Effector memory CD8-positive, alpha-beta T cell (primary cell): ENCODE measurements around the gene STIM1.
A peak's percentile ranks its signal among the peaks of the same experiment; 100 is the strongest.

Source experiments
- ATAC-seq: fragments of 150-1000 bp; cut with Tn5 transposase; replicated peaks from 2 replicates; pipeline ENCODE4 v1.10.0; 2021; ENCODE audit warnings: mild to moderate bottlenecking, moderate library complexity
- DNase-seq, 3 experiments: peaks; one replicate each; pipeline ENCODE4 v3.0.0; 2021
- H3K27ac Mint-ChIP-seq, 2 donors: one replicate each; pipeline ENCODE4 v1.8.0; 2022; ENCODE audit warnings: mild to moderate bottlenecking in 2 of 2, mixed read lengths in 2 of 2, moderate library complexity in 2 of 2
- H3K27me3 Mint-ChIP-seq, 2 donors: one replicate each; pipeline ENCODE4 v1.8.0; 2022; ENCODE audit warnings: mixed read lengths in 2 of 2
- H3K36me3 Mint-ChIP-seq: one replicate; pipeline ENCODE4 v1.8.0; 2022; ENCODE audit warnings: mild to moderate bottlenecking, moderate library complexity, mixed read lengths; ENCODE audit not compliant: insufficient read depth
- H3K4me1 Mint-ChIP-seq, 2 donors: one replicate each; pipeline ENCODE4 v1.8.0; 2022; ENCODE audit warnings: low read depth in 2 of 2, mixed read lengths in 2 of 2
- H3K4me3 Mint-ChIP-seq, 2 donors: one replicate each; pipeline ENCODE4 v1.8.0; 2022; ENCODE audit warnings: mild to moderate bottlenecking in 2 of 2, mixed read lengths in 2 of 2, moderate library complexity in 2 of 2
- H3K9me3 Mint-ChIP-seq, 2 donors: one replicate each; pipeline ENCODE4 v1.8.0; 2022; ENCODE audit warnings: mixed read lengths in 2 of 2

Gene STIM1

GRCh38 chr11:3823303-3823702 lies 32.2 kb upstream of the STIM1 start:
- ATAC-seq (no peak), DNase-seq (no peak)
- no peaks in the 10 kb centered on the region for H3K9me3 Mint-ChIP-seq
- no peak overlapping the region for H3K4me3 Mint-ChIP-seq
- peaks cover 23% of the 10 kb centered on the region for H3K36me3 Mint-ChIP-seq
- H3K27ac Mint-ChIP-seq: peak overlapping the region; percentile 90 to 92
- peaks cover 35% of the 10 kb centered on the region in 2 donors for H3K4me1 Mint-ChIP-seq
- no peaks in the 10 kb centered on the region for H3K27me3 Mint-ChIP-seq

DNA sequence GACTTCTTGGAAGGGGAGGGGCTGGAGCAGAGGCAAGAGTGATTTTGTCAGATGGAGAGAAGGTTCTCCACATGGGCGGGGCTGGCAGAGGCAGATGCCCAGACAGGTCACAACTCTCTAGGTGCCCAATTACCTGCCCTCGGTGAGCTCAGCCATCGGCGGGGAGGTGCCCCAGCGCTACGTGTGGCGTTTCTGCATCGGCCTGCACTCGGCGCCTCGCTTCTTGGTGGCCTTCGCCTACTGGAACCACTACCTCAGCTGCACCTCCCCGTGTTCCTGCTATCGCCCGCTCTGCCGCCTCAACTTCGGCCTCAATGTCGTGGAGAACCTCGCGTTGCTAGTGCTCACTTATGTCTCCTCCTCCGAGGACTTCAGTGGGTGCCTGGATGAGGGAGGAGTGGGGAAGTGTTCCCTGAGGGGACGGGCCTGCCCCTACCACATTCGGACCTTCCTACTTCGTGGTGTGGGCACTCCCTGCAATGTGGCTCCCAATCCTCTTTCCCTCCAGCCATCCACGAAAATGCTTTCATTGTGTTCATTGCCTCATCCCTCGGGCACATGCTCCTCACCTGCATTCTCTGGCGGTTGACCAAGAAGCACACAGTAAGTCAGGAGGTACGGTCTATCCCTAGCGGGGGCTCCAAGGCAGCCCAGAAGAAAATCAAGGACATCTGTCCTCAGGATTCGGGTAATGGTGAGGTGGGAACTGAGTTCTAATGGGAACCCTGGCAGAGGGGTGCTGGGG lies 31.5 kb upstream of the STIM1 start:
- DNase-seq (no peak), ATAC-seq (no peak)
- Mint-ChIP-seq H3K4me1 (peaks cover 35% of the 10 kb centered on the region in 2 donors), H3K27me3 (no peaks in the 10 kb centered on the region), H3K4me3 (no peak overlapping the region), H3K36me3 (peaks cover 25% of the 10 kb centered on the region), H3K9me3 (no peaks in the 10 kb centered on the region), H3K27ac (peak overlapping the region; percentile 90 to 92)

DNA sequence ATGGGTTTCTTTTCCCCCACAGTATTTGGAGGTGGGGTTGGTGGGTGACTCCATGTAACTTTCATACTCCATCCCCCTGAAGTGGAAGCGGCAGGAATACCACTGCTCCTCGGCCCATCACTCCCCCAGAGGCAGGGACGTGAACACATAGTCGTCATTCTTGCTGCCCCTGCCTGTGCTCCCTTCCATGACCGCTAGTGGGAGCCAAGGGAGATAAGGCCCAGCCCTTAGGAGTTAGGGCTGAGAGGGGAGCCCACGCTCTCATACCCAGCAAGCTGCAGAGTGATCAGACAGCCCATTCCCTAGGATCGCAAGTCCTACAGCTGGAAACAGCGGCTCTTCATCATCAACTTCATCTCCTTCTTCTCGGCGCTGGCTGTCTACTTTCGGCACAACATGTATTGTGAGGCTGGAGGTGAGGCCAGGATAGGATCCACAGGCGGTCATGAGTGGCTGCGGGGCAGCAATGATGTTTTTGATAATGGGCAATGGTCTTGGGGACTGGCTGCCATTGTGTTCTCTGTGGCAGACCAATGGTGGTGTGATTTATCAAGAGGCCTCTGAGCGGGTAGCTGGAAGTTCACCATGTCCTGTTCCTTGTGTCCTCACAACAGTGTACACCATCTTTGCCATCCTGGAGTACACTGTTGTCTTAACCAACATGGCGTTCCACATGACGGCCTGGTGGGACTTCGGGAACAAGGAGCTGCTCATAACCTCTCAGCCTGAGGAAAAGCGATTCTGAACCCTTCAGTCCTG lies 30.6 kb upstream of the STIM1 start:
- ATAC-seq: peak; percentile 99
- DNase-seq: peak; percentile 82 to 88 (median 85)
- Mint-ChIP-seq H3K27me3 (no peaks in the 10 kb centered on the region), H3K4me3 (no peak overlapping the region), H3K27ac (peak overlapping the region; percentile 90 to 92), H3K36me3 (peaks cover 34% of the 10 kb centered on the region), H3K4me1 (peaks cover 33 to 35% of the 10 kb centered on the region in 2 donors), H3K9me3 (no peaks in the 10 kb centered on the region)

DNA sequence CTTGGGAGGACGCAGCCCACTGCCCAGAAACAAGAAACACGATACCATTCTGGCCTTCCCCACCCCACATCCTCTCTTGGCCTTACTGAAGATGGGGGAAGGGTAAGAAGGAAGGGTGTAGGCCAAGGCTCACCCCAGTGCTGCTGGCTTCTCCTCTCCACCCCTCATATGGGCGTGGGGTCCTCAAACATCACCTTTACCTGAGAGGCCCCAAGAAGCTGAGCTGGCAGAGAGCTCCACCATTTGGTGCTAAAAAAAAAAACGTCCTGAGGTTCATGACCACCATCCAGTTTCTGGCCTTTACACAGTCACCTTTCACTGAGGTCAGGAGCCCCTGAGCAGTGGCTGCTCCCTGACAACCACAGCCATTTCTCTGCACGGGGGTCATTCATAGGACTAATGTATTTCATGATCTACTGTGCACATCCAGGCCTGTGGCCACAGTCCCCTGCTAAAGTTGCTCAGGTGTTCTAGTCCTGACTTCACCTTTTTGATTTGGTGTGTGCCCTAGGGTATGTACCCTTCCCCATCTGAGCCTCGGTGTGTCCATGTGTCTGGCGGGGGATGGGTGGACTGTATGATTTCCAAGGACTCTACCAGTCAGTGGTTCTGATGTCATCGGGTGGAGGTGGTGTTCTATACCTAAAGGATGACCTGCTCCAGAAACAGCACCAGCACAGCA lies 29.9 kb upstream of the STIM1 start:
- DNase-seq (no peak), ATAC-seq (no peak)
- no peaks in the 10 kb centered on the region for H3K9me3 Mint-ChIP-seq
- peak overlapping the region; percentile 91 to 92 for H3K27ac Mint-ChIP-seq
- H3K27me3 Mint-ChIP-seq: no peaks in the 10 kb centered on the region
- peaks cover 34 to 36% of the 10 kb centered on the region in 2 donors for H3K4me1 Mint-ChIP-seq
- H3K4me3 Mint-ChIP-seq: no peak overlapping the region
- H3K36me3 Mint-ChIP-seq: peaks cover 41% of the 10 kb centered on the region

DNA sequence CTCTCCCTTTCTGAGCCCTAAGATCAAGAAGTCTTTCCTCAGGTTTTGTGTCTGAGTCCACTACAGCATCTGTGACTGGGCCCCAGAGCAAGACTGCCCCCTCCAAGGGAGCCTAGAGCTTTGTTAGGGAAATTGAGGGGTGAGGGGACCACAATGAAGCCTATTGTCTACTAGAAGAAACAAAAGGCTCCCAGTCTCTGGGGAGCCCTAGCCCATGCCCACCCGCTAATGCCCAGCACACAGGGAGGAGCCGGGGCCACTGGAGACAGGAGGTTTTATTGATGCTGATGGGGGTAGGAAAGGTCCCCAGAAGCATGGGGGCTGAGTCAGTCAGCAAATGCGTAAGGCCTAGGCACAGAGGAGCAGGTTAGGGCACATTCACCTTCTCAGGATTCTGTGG lies 28.7 kb upstream of the STIM1 start:
- H3K27ac Mint-ChIP-seq: peak overlapping the region; percentile 91 to 92
- no peaks in the 10 kb centered on the region for H3K9me3 Mint-ChIP-seq
- no peak overlapping the region for H3K4me3 Mint-ChIP-seq
- peaks cover 49% of the 10 kb centered on the region for H3K36me3 Mint-ChIP-seq
- ATAC-seq: no peak
- peaks cover 45 to 47% of the 10 kb centered on the region in 2 donors for H3K4me1 Mint-ChIP-seq
- no peak for DNase-seq
- H3K27me3 Mint-ChIP-seq: no peaks in the 10 kb centered on the region

- H3K9me3 Mint-ChIP-seq: no peaks in the 10 kb centered on the region
- H3K27me3 Mint-ChIP-seq: no peaks in the 10 kb centered on the region
- H3K4me1 Mint-ChIP-seq: peaks cover 54 to 56% of the 10 kb centered on the region in 2 donors
- no peak for DNase-seq
- no peak overlapping the region for H3K4me3 Mint-ChIP-seq
- H3K36me3 Mint-ChIP-seq: peaks cover 49% of the 10 kb centered on the region
- peak overlapping the region; percentile 79 to 92 for H3K27ac Mint-ChIP-seq
- no peak for ATAC-seq
Measured at GRCh38 chr11:3827434-3828186, 27.9 kb upstream of the STIM1 start.

- Mint-ChIP-seq H3K27ac (peak overlapping the region; percentile 89 to 94), H3K4me3 (peak overlapping the region in 1 of 2 donors; percentile 10), H3K4me1 (peaks cover 65 to 69% of the 10 kb centered on the region in 2 donors), H3K27me3 (no peaks in the 10 kb centered on the region), H3K9me3 (no peaks in the 10 kb centered on the region), H3K36me3 (peaks cover 64% of the 10 kb centered on the region)
- DNase-seq (no peak), ATAC-seq (no peak)
Measured at GRCh38 chr11:3830088-3830487, 25.4 kb upstream of the STIM1 start.

DNA sequence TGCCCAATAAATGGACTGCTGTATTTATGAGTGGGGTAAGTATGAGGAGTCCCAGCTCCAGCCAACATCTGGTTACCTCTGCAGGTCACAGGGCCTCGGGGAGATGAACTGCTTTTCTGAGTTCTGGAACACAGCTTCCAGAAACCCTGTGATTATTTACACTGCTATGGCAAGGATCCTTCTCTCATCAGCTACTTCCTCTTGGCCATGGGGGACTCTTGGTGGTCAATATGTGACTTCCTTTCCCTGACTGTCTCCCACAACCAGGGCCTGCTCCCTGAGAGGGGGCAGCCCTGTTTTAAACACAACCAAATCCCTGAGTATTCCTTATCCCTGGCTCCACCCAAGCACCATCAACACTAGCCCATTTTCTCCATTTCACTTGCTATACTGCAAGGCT lies 24.7 kb upstream of the STIM1 start:
- ATAC-seq (no peak), DNase-seq (no peak)
- H3K9me3 Mint-ChIP-seq: no peaks in the 10 kb centered on the region
- H3K4me3 Mint-ChIP-seq: peak overlapping the region; percentile 18 to 88
- H3K36me3 Mint-ChIP-seq: peaks cover 66% of the 10 kb centered on the region
- peaks cover 67 to 74% of the 10 kb centered on the region in 2 donors for H3K4me1 Mint-ChIP-seq
- peak overlapping the region; percentile 89 to 94 for H3K27ac Mint-ChIP-seq
- no peaks in the 10 kb centered on the region for H3K27me3 Mint-ChIP-seq

DNA sequence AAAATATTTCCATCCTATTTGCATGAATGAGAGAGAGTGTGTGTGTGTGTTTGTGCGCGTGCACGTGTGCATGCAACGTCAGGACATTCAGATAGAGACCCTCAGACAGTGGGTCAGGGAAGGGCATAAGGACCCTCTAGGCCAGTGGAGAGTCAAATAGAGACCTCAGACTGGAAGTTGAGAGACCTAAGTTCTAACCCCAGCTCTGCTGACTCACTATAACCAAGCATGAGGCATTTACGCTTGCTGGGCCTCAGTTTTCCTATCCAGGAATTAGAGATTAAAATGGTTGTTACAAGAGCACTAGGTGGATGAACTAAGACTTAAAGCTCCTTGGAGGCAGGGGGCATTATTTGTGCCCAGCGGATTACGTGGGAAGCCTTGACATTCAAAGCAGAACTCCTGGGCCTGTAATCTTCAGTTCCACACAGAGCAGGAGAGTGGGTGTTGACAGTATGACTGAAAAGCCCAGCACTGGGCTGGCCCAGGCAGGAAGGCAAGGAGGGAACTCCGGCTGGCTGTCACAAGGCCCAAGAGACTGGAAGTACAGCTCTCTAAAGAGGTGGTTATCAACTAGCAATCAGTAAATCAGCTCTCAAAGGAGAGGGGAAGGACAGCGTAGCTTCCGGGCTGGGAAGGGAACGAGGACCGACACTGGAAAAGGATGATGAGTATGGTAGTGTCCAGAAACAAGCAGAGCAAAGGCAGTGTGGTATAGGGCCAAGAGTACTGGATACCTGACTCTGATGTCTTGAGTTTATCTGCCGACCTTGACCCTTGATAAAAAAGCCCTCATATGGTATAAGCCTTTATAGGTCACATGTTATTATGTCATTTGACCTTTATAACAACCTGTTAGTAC lies 23.9 kb upstream of the STIM1 start:
- Mint-ChIP-seq H3K9me3 (no peaks in the 10 kb centered on the region), H3K27ac (peak overlapping the region; percentile 89 to 94), H3K27me3 (no peaks in the 10 kb centered on the region), H3K36me3 (peaks cover 64% of the 10 kb centered on the region), H3K4me3 (peak overlapping the region; percentile 71 to 88), H3K4me1 (peaks cover 66 to 71% of the 10 kb centered on the region in 2 donors)
- no peak for DNase-seq
- ATAC-seq: peak; percentile 44

- H3K4me1 Mint-ChIP-seq: peaks cover 68 to 69% of the 10 kb centered on the region in 2 donors
- no peaks in the 10 kb centered on the region for H3K27me3 Mint-ChIP-seq
- peak overlapping the region; percentile 88 for H3K4me3 Mint-ChIP-seq
- H3K9me3 Mint-ChIP-seq: no peaks in the 10 kb centered on the region
- no peak for DNase-seq
- peak overlapping the region; percentile 89 to 94 for H3K27ac Mint-ChIP-seq
- ATAC-seq: no peak
- H3K36me3 Mint-ChIP-seq: peaks cover 62% of the 10 kb centered on the region
Measured at GRCh38 chr11:3832816-3833215, 22.6 kb upstream of the STIM1 start.

DNA sequence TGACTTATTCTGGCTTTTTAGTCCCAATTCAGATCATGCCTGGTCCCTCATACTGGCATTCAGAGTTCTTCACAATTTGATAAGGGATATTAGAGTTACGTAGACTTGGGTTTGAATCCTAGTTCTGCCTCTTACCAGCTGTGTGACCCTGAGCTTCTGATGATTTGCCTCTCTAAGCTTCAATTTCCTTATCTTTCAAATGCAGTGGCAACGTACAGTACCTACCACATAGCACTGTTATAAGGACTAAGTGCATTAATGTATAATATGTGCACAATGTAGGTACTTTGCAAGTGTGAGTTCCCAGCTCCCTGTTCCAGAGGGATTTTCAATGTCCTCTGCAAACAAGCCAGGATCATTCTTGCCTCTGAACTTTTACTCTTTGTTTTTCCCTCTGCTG lies 22.0 kb upstream of the STIM1 start:
- peak overlapping the region; percentile 88 for H3K4me3 Mint-ChIP-seq
- H3K36me3 Mint-ChIP-seq: peaks cover 68% of the 10 kb centered on the region
- no peaks in the 10 kb centered on the region for H3K9me3 Mint-ChIP-seq
- peak overlapping the region; percentile 94 to 95 for H3K27ac Mint-ChIP-seq
- ATAC-seq: no peak
- H3K4me1 Mint-ChIP-seq: peaks cover 69 to 74% of the 10 kb centered on the region in 2 donors
- H3K27me3 Mint-ChIP-seq: no peaks in the 10 kb centered on the region
- no peak for DNase-seq

DNA sequence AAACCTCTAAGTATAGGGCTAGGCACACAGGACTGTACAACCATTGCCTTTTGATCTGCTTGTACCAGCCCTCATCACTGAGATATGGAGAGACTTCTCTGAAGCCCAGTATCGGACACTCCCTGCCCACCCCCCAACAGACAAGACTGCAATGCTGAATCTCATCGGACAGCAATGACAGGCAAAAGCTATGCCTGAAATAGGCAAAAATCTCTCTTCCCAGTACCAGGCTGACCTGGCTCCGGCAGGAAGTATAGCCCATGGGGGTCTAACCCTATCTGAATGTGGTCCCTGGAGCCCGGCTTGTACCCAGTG lies 21.2 kb upstream of the STIM1 start:
- H3K9me3 Mint-ChIP-seq: no peaks in the 10 kb centered on the region
- no peak for DNase-seq
- H3K36me3 Mint-ChIP-seq: peaks cover 69% of the 10 kb centered on the region
- peak overlapping the region; percentile 94 to 95 for H3K27ac Mint-ChIP-seq
- ATAC-seq: no peak
- no peaks in the 10 kb centered on the region for H3K27me3 Mint-ChIP-seq
- H3K4me1 Mint-ChIP-seq: peaks cover 75 to 81% of the 10 kb centered on the region in 2 donors
- peak overlapping the region; percentile 88 for H3K4me3 Mint-ChIP-seq
